ENCODE data around the gene SNAP25.

SNAP25 gene

DNA sequence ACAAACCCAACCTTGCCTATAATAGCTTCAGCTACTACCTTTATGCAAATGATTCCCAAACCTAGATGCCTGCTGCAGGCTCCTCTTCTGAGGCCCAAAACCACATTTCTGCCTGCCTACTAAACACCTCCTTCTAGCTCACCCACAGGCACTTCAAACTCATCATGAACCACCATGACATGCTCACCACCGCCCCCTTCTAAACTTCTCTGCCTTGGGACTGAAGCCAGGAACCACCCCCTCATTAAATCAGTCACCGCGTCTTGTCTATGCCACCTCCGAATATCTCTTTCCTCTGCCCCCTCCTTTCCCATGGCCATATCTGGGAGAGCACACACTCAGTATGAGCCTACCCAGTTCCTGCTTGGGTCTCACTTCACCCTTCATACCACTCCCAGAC is 101.2 kb downstream of the SNAP25 start:
- Histone ChIP-seq H3K9me3 (ENCODE audit: insufficient read depth, low read length) (0 out of 2 replicates have a peak, but pooled peaks cover 5% of the 10 kb centered on the region), H3K4me2 (ENCODE audit: low read depth, low read length, poor library complexity, severe bottlenecking) (no peak overlapping the region)

DNA sequence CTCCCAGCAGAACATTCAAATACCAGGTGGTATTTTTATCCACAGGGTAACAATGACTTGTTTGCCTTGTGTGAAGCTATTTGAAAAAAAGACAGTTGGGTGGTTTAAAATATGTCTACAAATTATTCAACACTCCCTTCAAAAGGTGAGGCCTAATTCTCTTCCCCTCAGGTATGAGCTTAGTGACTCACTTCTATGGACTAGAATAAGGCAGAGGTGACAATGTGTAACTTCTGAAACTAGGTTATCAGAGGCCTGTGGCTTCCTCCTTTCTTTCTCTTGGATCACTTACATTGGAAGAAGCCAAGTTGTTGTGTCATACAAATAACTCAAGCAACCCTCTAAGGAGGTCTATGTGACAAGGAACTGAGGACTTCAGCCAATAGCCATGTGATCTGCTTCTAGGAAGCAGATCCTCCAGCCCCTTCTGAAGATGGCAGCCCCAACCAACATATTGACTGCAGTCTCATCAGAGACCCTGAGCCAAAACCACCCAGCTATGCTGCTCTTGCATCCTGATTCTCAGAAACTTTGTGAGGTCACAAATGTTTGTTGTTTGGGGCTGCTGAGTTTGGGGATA is 102.6 kb downstream of the SNAP25 start:
- Histone ChIP-seq H3K79me2 (ENCODE audit: insufficient read depth, low read length) (no peaks in the 10 kb centered on the region), H3F3A (ENCODE audit: insufficient read depth) (no peaks in the 10 kb centered on the region), H4K20me1 (ENCODE audit: low read depth, low read length) (no peaks in the 10 kb centered on the region), H2AFZ (ENCODE audit: low read depth, low read length, severe bottlenecking) (no peak overlapping the region), H3K36me3 (ENCODE audit: low read length) (no peaks in the 10 kb centered on the region), H3K27me3 (ENCODE audit: low read length) (no peaks in the 10 kb centered on the region), H3K9me3 (ENCODE audit: insufficient read depth, low read length) (0 out of 2 replicates have a peak, but pooled peaks cover 5% of the 10 kb centered on the region), H3K4me2 (ENCODE audit: low read depth, low read length, poor library complexity, severe bottlenecking) (no peak overlapping the region), H3K9me2 (replicated peaks; ENCODE audit: insufficient read depth, low read length) (no peaks in the 10 kb centered on the region), H3K9ac (ENCODE audit: low read length) (no peak overlapping the region), H3K4me3 (ENCODE audit: insufficient read depth, low read length, poor library complexity, severe bottlenecking) (no peak overlapping the region), H3K27ac (ENCODE audit: low read depth, low read length) (no peak overlapping the region)
- TF ChIP-seq, protein P1, sequence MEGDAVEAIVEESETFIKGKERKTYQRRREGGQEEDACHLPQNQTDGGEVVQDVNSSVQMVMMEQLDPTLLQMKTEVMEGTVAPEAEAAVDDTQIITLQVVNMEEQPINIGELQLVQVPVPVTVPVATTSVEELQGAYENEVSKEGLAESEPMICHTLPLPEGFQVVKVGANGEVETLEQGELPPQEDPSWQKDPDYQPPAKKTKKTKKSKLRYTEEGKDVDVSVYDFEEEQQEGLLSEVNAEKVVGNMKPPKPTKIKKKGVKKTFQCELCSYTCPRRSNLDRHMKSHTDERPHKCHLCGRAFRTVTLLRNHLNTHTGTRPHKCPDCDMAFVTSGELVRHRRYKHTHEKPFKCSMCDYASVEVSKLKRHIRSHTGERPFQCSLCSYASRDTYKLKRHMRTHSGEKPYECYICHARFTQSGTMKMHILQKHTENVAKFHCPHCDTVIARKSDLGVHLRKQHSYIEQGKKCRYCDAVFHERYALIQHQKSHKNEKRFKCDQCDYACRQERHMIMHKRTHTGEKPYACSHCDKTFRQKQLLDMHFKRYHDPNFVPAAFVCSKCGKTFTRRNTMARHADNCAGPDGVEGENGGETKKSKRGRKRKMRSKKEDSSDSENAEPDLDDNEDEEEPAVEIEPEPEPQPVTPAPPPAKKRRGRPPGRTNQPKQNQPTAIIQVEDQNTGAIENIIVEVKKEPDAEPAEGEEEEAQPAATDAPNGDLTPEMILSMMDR (IDR thresholded peaks at IDR 0.05; ENCODE audit: insufficient read depth, low read length, poor library complexity, severe bottlenecking), result no peak
- no peak for TF ChIP-seq EZH2phosphoT487 (conservative IDR thresholded peaks at IDR 0.05; ENCODE audit: low read length)

More for the DNA sequence above, 101.2 kb downstream of the SNAP25 start:
- Histone ChIP-seq H3K9me2 (replicated peaks; ENCODE audit: insufficient read depth, low read length) (no peaks in the 10 kb centered on the region), H3K4me3 (ENCODE audit: insufficient read depth, low read length, poor library complexity, severe bottlenecking) (no peak overlapping the region), H2AFZ (ENCODE audit: low read depth, low read length, severe bottlenecking) (no peak overlapping the region), H3F3A (ENCODE audit: insufficient read depth) (no peaks in the 10 kb centered on the region), H3K27me3 (ENCODE audit: low read length) (no peaks in the 10 kb centered on the region), H3K27ac (ENCODE audit: low read depth, low read length) (no peak overlapping the region), H3K9ac (ENCODE audit: low read length) (no peak overlapping the region), H3K79me2 (ENCODE audit: insufficient read depth, low read length) (no peaks in the 10 kb centered on the region), H3K36me3 (ENCODE audit: low read length) (no peaks in the 10 kb centered on the region), H4K20me1 (ENCODE audit: low read depth, low read length) (no peaks in the 10 kb centered on the region)
- TF ChIP-seq EZH2phosphoT487 (conservative IDR thresholded peaks at IDR 0.05; ENCODE audit: low read length), result no peak
- TF ChIP-seq, protein P1 (IDR thresholded peaks at IDR 0.05; ENCODE audit: insufficient read depth, low read length, poor library complexity, severe bottlenecking), result no peak

DNA sequence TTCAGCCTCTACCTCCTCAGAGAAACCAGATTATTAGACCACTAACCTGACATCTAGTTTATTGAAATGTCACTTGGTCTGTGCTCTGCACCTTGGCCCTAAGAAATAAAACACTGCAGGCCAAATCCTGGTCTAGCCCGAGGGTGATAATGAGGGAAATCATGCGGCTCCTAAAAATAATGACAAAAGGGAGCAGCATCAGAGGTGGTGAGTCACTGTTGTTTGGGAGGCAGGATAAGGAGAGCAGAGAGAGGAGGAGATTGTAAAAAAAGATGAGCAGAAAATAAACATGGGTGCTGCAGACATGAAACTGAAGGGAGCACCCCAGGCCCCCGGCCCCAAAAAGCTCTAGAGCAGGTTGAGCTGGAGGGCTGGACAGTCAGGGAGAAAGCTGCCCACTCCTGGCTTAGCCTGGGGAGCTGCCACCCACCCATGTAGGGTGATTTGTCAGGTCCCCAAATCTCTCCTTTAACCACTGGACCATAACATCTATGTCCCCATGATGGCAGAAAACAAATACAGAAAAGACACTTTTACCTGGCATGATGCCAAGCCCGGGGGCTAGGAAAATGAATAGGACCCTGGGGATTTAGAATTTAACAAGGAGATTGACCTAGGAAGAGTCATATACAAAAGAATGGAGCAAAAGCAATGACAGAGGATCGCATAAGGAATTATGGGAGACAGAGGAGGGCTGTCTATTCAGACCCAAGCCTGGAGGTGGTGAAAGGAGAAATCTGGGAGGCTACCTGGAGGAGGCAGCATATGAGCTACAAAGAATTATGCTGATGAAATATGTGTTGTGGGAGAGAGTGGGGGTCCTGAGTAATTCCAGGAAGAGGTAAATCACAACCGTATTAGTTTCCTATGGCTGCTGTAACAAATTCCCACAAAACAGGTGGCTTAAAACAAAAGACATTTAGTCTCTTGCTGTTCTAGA is 103.7 kb downstream of the SNAP25 start:
- H3K79me2 ChIP-seq (ENCODE audit: insufficient read depth, low read length), result no peaks in the 10 kb centered on the region
- H2AFZ ChIP-seq (ENCODE audit: low read depth, low read length, severe bottlenecking), result no peak overlapping the region
- H3K9me2 ChIP-seq (replicated peaks; ENCODE audit: insufficient read depth, low read length), result no peaks in the 10 kb centered on the region
- no peak for TF ChIP-seq EZH2phosphoT487 (conservative IDR thresholded peaks at IDR 0.05; ENCODE audit: low read length)
- TF ChIP-seq, protein P1 (IDR thresholded peaks at IDR 0.05; ENCODE audit: insufficient read depth, low read length, poor library complexity, severe bottlenecking), result no peak
- H4K20me1 ChIP-seq (ENCODE audit: low read depth, low read length), result no peaks in the 10 kb centered on the region
- no peak overlapping the region for H3K4me3 ChIP-seq (ENCODE audit: insufficient read depth, low read length, poor library complexity, severe bottlenecking)
- H3K9me3 ChIP-seq (ENCODE audit: insufficient read depth, low read length), result no peaks in the 10 kb centered on the region
- no peak overlapping the region for H3K4me2 ChIP-seq (ENCODE audit: low read depth, low read length, poor library complexity, severe bottlenecking)
- no peak overlapping the region for H3K27ac ChIP-seq (ENCODE audit: low read depth, low read length)
- H3K27me3 ChIP-seq (ENCODE audit: low read length), result no peaks in the 10 kb centered on the region
- H3K9ac ChIP-seq (ENCODE audit: low read length), result no peak overlapping the region
- no peaks in the 10 kb centered on the region for H3F3A ChIP-seq (ENCODE audit: insufficient read depth)
- H3K36me3 ChIP-seq (ENCODE audit: low read length), result no peaks in the 10 kb centered on the region
